Hematopoietic multipotent progenitor cell treated with erythropoietin and hydrocortisone succinate and interleukin-3 and kit ligand, for 6 days (in vitro differentiated cells): ENCODE results near the gene MTSS2.
A peak's percentile ranks its signal among the peaks of the same experiment; 100 is the strongest.

Experiments used
- DNase-seq: peaks from one replicate; pipeline ENCODE4 v3.0.0-alpha.2; 2015

The MTSS2 gene

GRCh38 chr16:70714581-70715054 lies 28.8 kb upstream of the MTSS2 start:
- DNase-seq: no peak

GRCh38 chr16:70713824-70714223 lies 28.0 kb upstream of the MTSS2 start:
- DNase-seq: no peak

- DNase-seq: no peak
These were observed 27.5 kb upstream of the MTSS2 start for GRCh38 chr16:70713342-70713741.

GRCh38 chr16:70712942-70713341 lies 27.1 kb upstream of the MTSS2 start:
- no peak for DNase-seq

- DNase-seq: no peak
These were observed 26.5 kb upstream of the MTSS2 start for GRCh38 chr16:70712359-70712758.

- no peak for DNase-seq
These were observed 25.6 kb upstream of the MTSS2 start for GRCh38 chr16:70711211-70712031.

- DNase-seq: no peak
These were observed 24.8 kb upstream of the MTSS2 start for GRCh38 chr16:70710422-70711210.

- DNase-seq: no peak
These were observed 24.1 kb upstream of the MTSS2 start for GRCh38 chr16:70709942-70710341.

GRCh38 chr16:70709457-70709856 lies 23.6 kb upstream of the MTSS2 start:
- DNase-seq: no peak

GRCh38 chr16:70708366-70709246 lies 22.8 kb upstream of the MTSS2 start:
- DNase-seq: no peak

GRCh38 chr16:70706948-70707465 lies 21.2 kb upstream of the MTSS2 start:
- no peak for DNase-seq

- no peak for DNase-seq
These were observed 19.2 kb upstream of the MTSS2 start for GRCh38 chr16:70705056-70705455.

- DNase-seq: no peak
These were observed 18.7 kb upstream of the MTSS2 start for GRCh38 chr16:70704586-70704985.

- DNase-seq: no peak
These were observed 18.1 kb upstream of the MTSS2 start for GRCh38 chr16:70703835-70704381.

- DNase-seq: peak; percentile 17
These were observed 17.4 kb upstream of the MTSS2 start for GRCh38 chr16:70703041-70703834.

GRCh38 chr16:70702624-70703023 lies 16.8 kb upstream of the MTSS2 start:
- DNase-seq: no peak

- no peak for DNase-seq
These were observed 16.1 kb upstream of the MTSS2 start for GRCh38 chr16:70701998-70702397.

- DNase-seq: no peak
These were observed 15.7 kb upstream of the MTSS2 start for GRCh38 chr16:70701596-70701995.

- peak; percentile 38 for DNase-seq
These were observed 15.2 kb upstream of the MTSS2 start for GRCh38 chr16:70701036-70701435.

- DNase-seq: peak; percentile 47
These were observed 14.5 kb upstream of the MTSS2 start for GRCh38 chr16:70700101-70701020.
